Globus pallidus (tissue), 1 donor: Measurements from ENCODE around the gene ICOSLG.
"Not testable (repeated sequence)": the region's sequence is repeated elsewhere in the genome, so short reads cannot be mapped to it uniquely, and the experiment has no call there.

ENCODE experiments used
- DNase-seq: peaks from one replicate; pipeline ENCODE4 v3.0.0-alpha.2; 2015; ENCODE audit warnings: low spot score

The ICOSLG gene

GRCh38 chr21:44265734-44266270 lies 25.1 kb upstream of the ICOSLG start:
- no peak for DNase-seq

GRCh38 chr21:44263768-44264167 lies 23.0 kb upstream of the ICOSLG start:
- no peak for DNase-seq

DNA sequence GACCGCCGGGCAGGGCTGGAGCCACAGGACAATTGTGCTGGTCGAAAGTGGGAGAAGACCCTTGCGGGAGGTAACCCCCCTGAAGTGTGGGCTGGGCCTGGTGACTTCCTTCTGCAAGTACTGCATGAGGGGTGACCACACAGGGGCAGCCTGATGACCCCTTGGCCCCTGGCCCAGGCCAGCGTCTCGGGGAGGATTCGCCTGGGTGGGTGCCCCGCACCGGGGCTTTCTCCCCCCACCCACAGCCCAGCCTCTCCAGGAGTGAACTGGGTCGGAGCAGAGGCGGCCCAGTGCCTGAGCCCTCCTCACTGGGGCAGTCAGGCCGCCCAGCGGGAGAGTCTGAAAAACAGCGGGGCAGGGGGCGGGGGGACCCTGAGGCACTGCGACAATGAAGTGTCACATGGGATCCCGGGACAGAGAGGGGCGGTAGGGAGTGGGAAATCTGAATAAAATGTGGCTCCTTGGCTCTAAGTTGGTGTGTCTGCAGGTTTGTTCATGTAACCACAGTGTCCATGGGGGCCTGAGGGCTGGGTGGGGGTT lies 22.5 kb upstream of the ICOSLG start:
- DNase-seq, result no peak

- no peak for DNase-seq
Observed at GRCh38 chr21:44262338-44263056, 21.8 kb upstream of the ICOSLG start.

DNA sequence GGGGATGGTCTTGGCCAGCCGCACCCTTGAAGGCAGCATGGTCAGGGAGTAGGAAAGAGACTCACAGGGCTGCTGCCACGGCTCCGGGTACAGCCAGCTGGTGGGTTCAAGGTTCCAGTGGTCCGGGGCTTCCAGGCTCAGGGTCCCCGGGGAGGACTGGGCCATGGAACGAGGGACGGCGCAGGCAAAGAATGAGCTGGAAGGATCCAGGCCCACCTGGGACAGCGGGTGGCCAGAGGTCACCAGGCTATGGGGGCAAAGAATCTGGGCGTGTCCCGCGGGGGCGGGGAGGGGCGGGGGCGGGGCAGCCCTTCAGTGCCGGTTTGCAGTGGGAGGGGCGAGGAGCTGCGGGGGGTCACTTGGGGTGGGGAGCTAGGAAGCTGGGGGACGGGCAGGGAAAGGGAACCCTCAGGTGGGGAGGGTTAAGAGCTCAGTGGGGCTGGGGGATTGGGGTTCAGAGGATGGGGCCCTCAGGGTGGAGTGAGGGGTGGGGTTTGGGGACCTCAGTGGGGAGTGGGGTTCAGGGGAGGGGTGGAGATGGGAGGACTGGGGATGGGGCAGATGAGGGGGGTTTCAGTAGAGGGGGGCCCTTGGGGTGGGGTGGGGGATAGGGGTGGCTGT lies 21.0 kb upstream of the ICOSLG start, which contains the start of gene DNMT3L:
TSS of gene DNMT3L (minus strand) at position 223 of the 621 bp plus-strand sequence. CDS start 638 bp downstream, outside the sequence.
- no peak for DNase-seq

- DNase-seq, result no peak
Observed at GRCh38 chr21:44260791-44261631, 20.3 kb upstream of the ICOSLG start.

DNA sequence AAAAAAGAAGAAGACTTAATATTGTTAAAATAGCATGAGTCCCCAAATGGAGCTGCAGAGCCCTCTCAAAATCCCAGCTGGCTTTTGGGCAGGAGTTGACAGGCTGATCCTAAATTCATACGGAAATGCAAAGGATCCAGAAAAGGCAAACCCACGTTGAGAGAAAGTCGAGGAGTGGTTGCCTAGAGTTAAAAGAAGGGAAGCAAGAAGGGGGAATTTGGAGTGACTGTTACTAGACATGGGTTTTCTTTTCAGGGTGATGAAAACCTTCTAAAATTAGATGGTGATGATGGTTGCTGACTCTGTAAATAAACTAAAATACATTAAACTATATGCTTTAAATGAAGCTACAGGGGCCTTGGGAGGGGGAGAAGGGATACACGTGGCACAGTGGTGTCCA lies 19.3 kb upstream of the ICOSLG start:
- no peak for DNase-seq

GRCh38 chr21:44259082-44259705 lies 18.5 kb upstream of the ICOSLG start:
- no peak for DNase-seq

DNA sequence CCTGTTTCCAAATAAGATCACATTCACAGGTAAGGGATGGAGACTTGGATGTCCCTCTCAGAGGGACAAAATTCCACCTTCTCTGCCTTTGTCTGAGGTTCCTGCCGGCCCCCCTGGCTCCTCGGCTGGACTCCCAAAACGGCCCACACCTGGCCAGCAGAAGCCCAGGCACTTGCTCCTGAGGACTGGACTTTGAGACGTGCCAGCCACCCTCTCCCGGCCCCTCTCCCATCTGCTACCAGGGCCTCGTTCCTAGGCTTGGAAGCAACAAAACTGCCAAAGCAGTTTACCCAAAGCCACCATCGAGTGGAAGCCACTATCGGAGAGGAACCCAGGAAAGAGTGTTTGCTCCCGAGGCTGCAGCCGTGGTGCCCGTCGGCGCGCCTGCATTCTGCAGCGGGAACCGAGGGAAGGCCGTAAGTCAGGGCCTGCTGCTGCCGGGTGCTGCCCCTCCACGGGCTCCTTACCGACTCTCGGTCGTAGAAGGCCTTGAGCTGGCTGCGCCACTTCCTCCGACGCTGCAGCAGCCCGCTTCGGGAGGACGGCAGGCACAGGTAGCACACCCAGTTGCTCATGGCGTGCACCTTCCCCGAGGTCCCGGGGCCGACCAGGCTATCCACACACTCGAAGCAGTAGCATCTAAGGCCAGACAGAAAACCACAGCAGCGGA lies 17.4 kb upstream of the ICOSLG start:
- no peak for DNase-seq

DNA sequence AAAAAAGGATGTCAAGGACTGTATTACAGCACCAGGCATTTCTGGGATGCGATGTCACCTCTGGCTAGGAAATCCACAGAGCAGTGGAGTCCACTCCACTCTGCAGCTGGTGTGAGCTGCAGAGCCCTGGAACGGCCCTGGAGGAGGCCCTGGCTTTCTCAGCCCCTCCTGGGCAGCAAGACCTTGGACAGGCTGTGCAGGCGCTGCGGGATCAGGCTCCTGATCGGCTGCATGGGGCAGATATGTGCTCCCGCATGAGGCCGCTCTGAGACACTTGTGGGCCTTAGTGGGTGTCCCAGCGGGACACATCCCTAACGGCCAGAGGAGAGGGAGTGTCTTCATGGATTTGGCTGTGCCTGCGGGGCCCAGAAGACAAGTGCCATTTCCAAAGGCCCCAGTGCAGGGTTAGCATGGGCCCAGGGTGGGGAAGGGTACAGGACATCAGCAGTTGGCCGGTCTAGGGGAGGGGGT lies 14.8 kb upstream of the ICOSLG start:
- DNase-seq, result no peak

DNA sequence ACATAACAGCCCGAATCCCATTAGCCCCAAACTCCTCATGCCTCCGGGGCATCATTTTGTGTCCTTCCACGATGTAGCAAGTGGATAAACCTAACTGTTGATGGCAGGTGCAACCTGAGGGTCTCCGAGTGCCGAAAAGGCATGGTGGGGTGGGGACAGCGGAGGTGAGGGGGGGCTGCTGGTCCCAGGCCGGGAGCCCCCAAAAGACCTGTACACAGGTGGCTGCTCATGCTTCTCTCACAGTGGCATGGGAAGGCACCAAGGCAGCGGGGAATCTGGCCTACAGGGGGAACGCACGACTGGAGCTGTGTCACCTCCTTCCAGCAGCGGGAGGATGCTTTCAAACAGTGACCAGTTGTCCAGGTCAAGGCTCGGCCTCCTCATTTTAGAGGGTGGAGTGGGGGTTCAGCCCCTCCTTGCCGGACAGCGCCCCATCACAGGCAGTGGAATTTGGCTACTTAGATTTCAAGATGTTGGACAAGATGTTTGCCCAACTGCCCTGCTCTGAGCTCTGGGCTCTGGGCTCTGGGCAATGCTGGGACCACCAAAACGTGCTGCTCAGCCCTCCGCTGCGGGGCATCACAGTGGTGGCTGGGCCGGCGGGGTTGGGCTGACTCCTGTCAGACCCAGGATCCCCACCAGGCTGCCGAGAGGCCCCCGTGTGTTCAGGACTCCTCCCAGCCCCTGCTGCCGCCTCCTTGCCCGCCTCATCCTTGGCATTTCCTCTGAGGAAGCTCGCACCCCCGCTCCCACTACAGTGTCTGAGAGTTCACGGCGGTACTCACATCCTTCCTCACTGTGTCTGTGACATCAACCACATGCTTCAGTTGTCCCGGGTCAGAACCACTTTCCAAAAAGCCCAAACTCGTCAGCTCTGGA lies 13.3 kb upstream of the ICOSLG start:
- no peak for DNase-seq

DNA sequence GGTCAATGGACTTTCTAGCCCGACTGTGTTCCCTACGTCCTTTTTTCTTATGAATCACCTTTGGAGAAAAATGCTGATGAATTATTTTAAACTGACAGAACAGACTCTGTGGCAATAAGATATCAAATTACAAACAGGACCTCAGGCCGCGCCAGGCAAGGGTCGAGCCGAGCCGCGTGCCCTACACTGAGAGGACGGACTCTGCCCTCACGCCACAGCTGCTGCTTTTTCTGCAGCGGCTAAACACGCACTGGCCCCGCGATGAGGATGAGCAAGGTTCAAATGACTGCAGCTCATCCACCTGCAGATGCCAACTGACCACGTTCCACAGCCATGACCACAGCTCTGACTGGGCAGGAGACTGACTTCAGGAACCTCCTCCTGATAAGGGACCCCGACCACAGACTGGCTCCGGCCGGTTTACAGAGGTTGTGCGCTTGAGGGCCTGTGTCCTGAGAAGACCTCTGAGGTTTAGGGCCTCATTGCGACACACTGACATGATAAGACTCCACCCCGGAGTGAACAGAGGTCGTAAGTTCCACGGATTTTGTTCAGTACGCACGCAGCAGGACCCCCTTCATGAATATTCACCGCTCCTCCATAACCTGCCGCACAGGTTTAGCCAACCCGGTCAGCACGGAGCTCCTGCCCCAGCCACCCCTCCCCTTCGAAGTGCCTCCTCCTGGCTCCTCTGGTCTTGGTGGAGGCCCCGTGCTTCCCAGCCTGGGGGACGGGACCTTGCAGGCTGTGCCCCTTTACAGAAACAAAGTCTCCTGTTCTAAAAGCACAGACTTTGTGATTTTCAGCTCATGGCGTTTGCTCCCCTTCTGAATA lies 8.7 kb upstream of the ICOSLG start:
- DNase-seq, result not testable (repeated sequence)

DNA sequence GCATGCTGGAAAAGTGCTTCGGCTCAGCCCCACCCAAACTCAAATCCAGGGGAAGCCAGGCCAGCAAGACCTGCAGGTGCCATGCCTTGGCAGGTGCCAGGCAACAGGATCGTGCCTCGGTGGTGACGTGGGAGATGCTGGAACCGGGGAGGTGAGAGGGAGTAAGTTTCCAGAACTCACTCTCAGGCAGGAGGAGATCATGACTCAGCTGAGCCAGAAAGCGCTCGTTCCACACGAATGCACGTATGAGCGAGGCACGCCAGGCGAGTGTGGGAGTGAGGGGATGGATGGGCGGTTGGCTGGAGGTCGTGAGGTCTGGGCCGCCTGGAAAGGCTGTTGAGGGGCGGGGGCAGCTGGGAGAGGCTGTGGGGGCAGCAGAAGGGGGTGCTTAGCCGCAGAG lies 7.2 kb upstream of the ICOSLG start:
- DNase-seq, result not testable (repeated sequence)

DNA sequence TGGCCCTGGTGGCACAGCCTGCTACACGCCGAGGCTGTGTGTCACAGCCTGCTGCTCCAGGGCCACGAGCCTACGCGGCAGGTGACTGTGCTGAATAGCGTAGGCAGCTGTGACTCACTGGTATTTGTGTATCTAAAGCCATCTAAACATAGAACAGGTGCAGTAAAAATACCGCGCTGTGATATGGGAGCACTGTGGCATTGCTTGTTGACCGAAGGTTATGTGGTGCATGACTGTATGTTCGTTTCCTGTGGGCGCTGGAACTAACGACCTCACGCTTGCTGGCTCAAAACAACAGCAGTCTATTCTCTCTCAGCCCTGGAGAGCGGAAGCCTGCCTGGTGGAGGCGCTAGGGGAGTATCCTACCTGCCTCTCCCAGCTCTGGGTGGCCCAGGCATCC lies 3.2 kb upstream of the ICOSLG start:
- not testable (repeated sequence) for DNase-seq

DNA sequence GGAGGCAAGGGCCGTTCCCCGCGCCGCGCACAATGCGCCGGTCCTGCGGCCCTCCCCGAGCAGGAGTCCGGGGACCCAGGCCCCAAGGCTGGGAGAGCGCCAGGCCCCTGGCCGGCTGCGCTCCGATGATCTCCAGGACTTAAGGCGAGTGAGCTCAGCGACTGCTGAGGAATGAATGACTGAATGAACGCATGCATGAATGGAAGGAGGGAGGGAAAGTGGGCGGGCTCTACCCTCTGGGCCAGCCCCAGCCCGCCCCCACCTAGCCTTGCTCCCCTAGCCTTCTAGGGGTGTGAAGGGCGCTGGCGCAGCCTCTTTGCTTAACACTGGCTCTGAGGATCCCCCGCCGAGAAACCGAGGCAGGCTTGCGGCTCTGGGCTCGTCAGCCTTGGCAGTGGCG lies 538 bp upstream of the ICOSLG start:
- DNase-seq, result not testable (repeated sequence)

- not testable (repeated sequence) for DNase-seq
Observed at GRCh38 chr21:44240353-44240752, 390 bp downstream of the ICOSLG start.

- DNase-seq, result not testable (repeated sequence)
Observed at GRCh38 chr21:44229561-44229960, 11.2 kb downstream of the ICOSLG start.

DNA sequence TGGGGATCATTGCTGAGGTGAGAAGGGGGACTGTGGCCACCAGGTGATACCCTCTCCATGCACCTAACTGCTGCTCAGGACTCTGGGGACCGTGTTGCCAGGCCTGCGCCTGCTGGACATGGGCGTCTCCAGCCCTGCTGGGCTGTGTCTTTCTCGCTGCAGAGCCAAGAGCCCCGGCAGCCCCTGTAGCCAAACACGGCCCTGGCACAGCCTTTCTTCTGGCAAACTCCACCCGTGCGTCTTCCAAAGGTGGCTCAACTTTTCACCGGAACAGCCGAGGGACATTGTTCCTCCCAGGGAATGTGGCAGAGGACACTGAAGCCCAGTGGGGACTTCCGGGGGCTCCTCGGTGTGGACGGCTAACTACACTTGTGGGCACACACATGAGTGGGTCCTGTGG lies 12.6 kb downstream of the ICOSLG start:
- not testable (repeated sequence) for DNase-seq

GRCh38 chr21:44227614-44228013 lies 13.1 kb downstream of the ICOSLG start:
- DNase-seq, result not testable (repeated sequence)
